HCT116 (cell line): ENCODE results near the gene TMEM121B. TPM values are rescaled to one million over a fixed set of nuclear protein-coding genes. Genes with fewer than 3 reads are reported as not detected.

Experiments
- ATAC-seq: fragments of 200-7000 bp; cut with Tn5 transposase; 2 replicates; pipeline ENCODE4 v1.9.1; 2020; ENCODE audit warnings: mild to moderate bottlenecking, moderate library complexity
- BruUV-seq: library from RNA; stranded (reverse); fragments of 400-500 nt; replicated peaks from 2 replicates; lab custom pipeline; 2021; lab: Mats Ljungman, UMichigan
- CTCF ChIA-PET: fragments of 300-600 bp; sonication (Branson Sonifier 250); formaldehyde crosslinking; loops from one replicate; lab custom pipeline; 2021; ENCODE audit warnings: antibody characterized with exemption; lab: Charles Lee
- POLR2A ChIA-PET: fragments of 300-600, 350-600 bp; sonication (Branson Sonifier 250); formaldehyde crosslinking; loops from one replicate; lab custom pipeline; 2021; ENCODE audit warnings: antibody characterized with exemption; lab: Charles Lee
- RAD21 ChIA-PET, 2 experiments: fragments of 300-600 bp; sonication (Branson Sonifier 250); formaldehyde crosslinking; loops; one replicate each; lab custom pipeline; 2023; ENCODE audit warnings: low total read pairs in 2 of 2; ENCODE audit not compliant: uncharacterized antibody in 2 of 2, unreplicated experiment in 2 of 2, low non-redundant PET in 1 of 2; lab: Charles Lee
- DNase-seq: peaks from one replicate; pipeline ENCODE4 v3.0.0-alpha.2; 2010; ENCODE audit warnings: low read depth, low spot score
- H2AFZ ChIP-seq: fragments of 200-600 bp; shearing (Covaris generic), sonication (generic); 2 replicates; pipeline ENCODE4 v1.6.1; 2017; ENCODE audit warnings: low read depth, mixed run types, mixed read lengths, antibody characterized with exemption, low read length; ENCODE audit not compliant: poor library complexity, severe bottlenecking
- H3K27ac ChIP-seq: 2 replicates; pipeline ENCODE4 v1.5.1; 2012; ENCODE audit warnings: low read depth, low read length
- H3K27me3 ChIP-seq: fragments of 200-600 bp; sonication (generic); 2 replicates; pipeline ENCODE4 v1.6.1; 2016; ENCODE audit warnings: mixed run types, low read length, mixed read lengths; ENCODE audit not compliant: insufficient read depth
- H3K36me3 ChIP-seq, 2 experiments: fragments of 200-500 bp in 1 of 2; fragments of 200-600 bp in 1 of 2; sonication (Bioruptor generic) in 1 of 2; sonication (generic) in 1 of 2; 2 replicates each; pipeline versions ENCODE4 v1.5.1 to v1.6.1; 2014 to 2016; ENCODE audit warnings: low read length in 2 of 2, inconsistent platforms in 1 of 2, mixed read lengths in 1 of 2, mixed run types in 1 of 2; ENCODE audit not compliant: insufficient read depth in 2 of 2, control insufficient read depth in 1 of 2
- H3K4me1 ChIP-seq, 2 experiments: fragments of 200-600 bp in 1 of 2; sonication (generic) in 1 of 2; 2 replicates each; pipeline versions ENCODE4 v1.5.1 to v1.6.1; 2012 to 2017; ENCODE audit warnings: low read length in 2 of 2, inconsistent platforms in 1 of 2, mild to moderate bottlenecking in 1 of 2, mixed read lengths in 1 of 2, mixed run types in 1 of 2, moderate library complexity in 1 of 2; ENCODE audit not compliant: insufficient read depth in 2 of 2, control insufficient read depth in 1 of 2
- H3K4me2 ChIP-seq: fragments of 200-600 bp; sonication (generic); 2 replicates; pipeline ENCODE4 v1.6.1; 2017; ENCODE audit warnings: mixed run types, low read length, mixed read lengths
- H3K4me3 ChIP-seq, 2 experiments: fragments of 200-600 bp in 1 of 2; sonication (generic) in 1 of 2; replicated peaks in 1 of 2; 2 replicates each; pipeline ENCODE4 v1.5.1; 2011 to 2016; ENCODE audit warnings: low read length in 2 of 2, control low read depth in 1 of 2, low read depth in 1 of 2, mild to moderate bottlenecking in 1 of 2, mixed read lengths in 1 of 2, mixed run types in 1 of 2
- H3K79me2 ChIP-seq: fragments of 200-600 bp; sonication (generic); 2 replicates; pipeline ENCODE4 v1.6.1; 2017; ENCODE audit warnings: mild to moderate bottlenecking, mixed run types, low read length, moderate library complexity, mixed read lengths; ENCODE audit not compliant: insufficient read depth
- H3K9ac ChIP-seq: fragments of 200-600 bp; sonication (generic); 2 replicates; pipeline ENCODE4 v1.6.1; 2016; ENCODE audit warnings: low read length, mixed read lengths
- H3K9me2 ChIP-seq: fragments of 200-600 bp; sonication (generic), shearing (Covaris generic); 2 replicates; pipeline ENCODE4 v1.6.1; 2017; ENCODE audit warnings: mixed run types, mild to moderate bottlenecking, moderate library complexity; ENCODE audit not compliant: insufficient read depth
- H3K9me3 ChIP-seq, 2 experiments: fragments of 200-500 bp in 1 of 2; fragments of 200-600 bp in 1 of 2; sonication (Bioruptor generic) in 1 of 2; sonication (generic) in 1 of 2; 2 replicates each; pipeline ENCODE4 v1.6.1; 2014 to 2017; ENCODE audit warnings: low read length in 2 of 2, mixed read lengths in 2 of 2, inconsistent platforms in 1 of 2, low read depth in 1 of 2, mild to moderate bottlenecking in 1 of 2, mixed run types in 1 of 2, moderate library complexity in 1 of 2; ENCODE audit not compliant: control insufficient read depth in 1 of 2, insufficient read depth in 1 of 2
- H4K20me1 ChIP-seq: fragments of 200-600 bp; sonication (generic), shearing (Covaris generic); 2 replicates; pipeline ENCODE4 v1.6.1; 2017; ENCODE audit warnings: mixed run types, mild to moderate bottlenecking, moderate library complexity; ENCODE audit not compliant: insufficient read depth
- ATF3 ChIP-seq: IDR thresholded peaks from 2 replicates; pipeline ENCODE4 v1.6.1; 2012
- CEBPB ChIP-seq: IDR thresholded peaks from 2 replicates; pipeline ENCODE4 v1.6.1; 2012; ENCODE audit warnings: low read depth
- EZH2phosphoT487 ChIP-seq: fragments of 200-600 bp; IDR thresholded peaks from 2 replicates; pipeline ENCODE4 v1.6.1; 2018; ENCODE audit warnings: antibody characterized with exemption, borderline replicate concordance
- POLR2AphosphoS5 ChIP-seq: IDR thresholded peaks from 2 replicates; pipeline ENCODE4 v1.6.1; 2011; ENCODE audit warnings: mild to moderate bottlenecking, low read depth, low read length, moderate library complexity
- SRF ChIP-seq: IDR thresholded peaks from 2 replicates; pipeline ENCODE4 v1.6.1; 2012; ENCODE audit warnings: low read depth
- YY1 ChIP-seq: IDR thresholded peaks from 2 replicates; pipeline ENCODE4 v1.6.1; 2011; ENCODE audit warnings: low read length, low read depth, moderate library complexity, mild to moderate bottlenecking; ENCODE audit not compliant: insufficient replicate concordance; ENCODE audit errors: extremely low read depth
- ZBTB33 ChIP-seq: IDR thresholded peaks from 2 replicates; pipeline ENCODE4 v1.6.1; 2011; ENCODE audit warnings: mild to moderate bottlenecking, low read length, moderate library complexity; ENCODE audit not compliant: insufficient replicate concordance; ENCODE audit errors: extremely low read depth
- ZFX ChIP-seq: fragments of 450-650 bp; IDR thresholded peaks from 2 replicates; pipeline ENCODE4 v1.6.1; 2017
- ZNF274 ChIP-seq: fragments of 200-500 bp; sonication (Bioruptor generic); IDR thresholded peaks from 2 replicates; pipeline ENCODE4 v1.6.1; 2014; ENCODE audit warnings: mild to moderate bottlenecking, low read depth, low read length, inconsistent platforms
- intact Hi-C: fragments of 100-400 bp; cut with micrococcal nuclease; formaldehyde crosslinking; loops from 2 replicates; pipeline ENCODE4 v1.10.0; 2022
- total RNA-seq: library from RNA; stranded (reverse); gene quantifications from one replicate; pipeline ENCODE4 v1.2.1, GENCODE V29; 2021; ENCODE audit not compliant: unreplicated experiment

Gene TMEM121B
- total RNA-seq, 1 experiment from 2014 or later, result 0.57 TPM

GRCh38 chr22:17114173-17114897 lies 6.8 kb downstream of the TMEM121B start:
- no TSS peak for BruUV-seq
- RAD21 ChIA-PET, result no interaction called here
- POLR2A ChIA-PET, result no interaction called here

More at GRCh38 chr22:17114173-17114897, 6.8 kb downstream of the TMEM121B start:
- no peaks in the 10 kb centered on the region for H3K9me3 ChIP-seq
- DNase-seq (no peak), ATAC-seq (no peak)
- H3K9me2 ChIP-seq, result no peaks in the 10 kb centered on the region
- no peak overlapping the region for H3K27ac ChIP-seq
- H3K79me2 ChIP-seq, result no peaks in the 10 kb centered on the region
- no peak overlapping the region for H3K4me3 ChIP-seq
- CTCF ChIA-PET, result no interaction called here
- H3K4me1 ChIP-seq, result no peaks in the 10 kb centered on the region
- intact Hi-C loops, result no loop called here
- H3K27me3 ChIP-seq, result no peaks in the 10 kb centered on the region
- H3K4me2 ChIP-seq, result no peak overlapping the region
- TF ChIP-seq ZFX (no peak), EZH2phosphoT487 (no peak), ZBTB33 (no peak), POLR2AphosphoS5 (no peak), CEBPB (no peak), ATF3 (no peak), ZNF274 (no peak), YY1 (no peak), SRF (no peak)
- TF ChIP-seq, all 23 proteins: peak for 0
- Histone ChIP-seq H3K36me3 (no peaks in the 10 kb centered on the region), H3K9ac (no peak overlapping the region), H2AFZ (no peak overlapping the region), H4K20me1 (no peaks in the 10 kb centered on the region)
